ENCODE measurements around the gene MORC4. TPM values are rescaled to one million over a fixed set of nuclear protein-coding genes. Genes with fewer than 3 reads are reported as not detected.

MORC4 gene
- total RNA-seq, 1 experiment from 2014 or later = 24.8 TPM

GRCh38 chrX:106931831-106932491, 68.1 kb downstream of the MORC4 start:
- H3K36me3 ChIP-seq (ENCODE audit: low read depth, low read length) = no peaks in the 10 kb centered on the region; the same call in 1 of the 2 replicates
- no peak overlapping the region for H3K9ac ChIP-seq (ENCODE audit: low read length)
- no peak for DNase-seq
- ChIA-PET POLR2A (ENCODE audit: unreplicated experiment) (no interaction called here), CTCF (no interaction called here)
- H3K9me3 ChIP-seq (ENCODE audit: low read length) = no peaks in the 10 kb centered on the region
- no peak overlapping the region for H3K4me2 ChIP-seq (ENCODE audit: low read length)
- H3K27ac ChIP-seq (ENCODE audit: low read length) = no peak overlapping the region
- intact Hi-C loops (cut with micrococcal nuclease) = no loop called here
- H4K20me1 ChIP-seq (ENCODE audit: low read length) = no peaks in the 10 kb centered on the region
- H2AFZ ChIP-seq (ENCODE audit: low read length) = no peak overlapping the region
- BruUV-seq (replicated peaks) = no TSS peak
- no peak for TF ChIP-seq EZH2phosphoT487 (IDR thresholded peaks at IDR 0.05; ENCODE audit: borderline replicate concordance, low read length)
- TF ChIP-seq EZH2 (IDR thresholded peaks at IDR 0.05; ENCODE audit: low read length, unreplicated experiment) = no peak
- TF ChIP-seq, protein P1, sequence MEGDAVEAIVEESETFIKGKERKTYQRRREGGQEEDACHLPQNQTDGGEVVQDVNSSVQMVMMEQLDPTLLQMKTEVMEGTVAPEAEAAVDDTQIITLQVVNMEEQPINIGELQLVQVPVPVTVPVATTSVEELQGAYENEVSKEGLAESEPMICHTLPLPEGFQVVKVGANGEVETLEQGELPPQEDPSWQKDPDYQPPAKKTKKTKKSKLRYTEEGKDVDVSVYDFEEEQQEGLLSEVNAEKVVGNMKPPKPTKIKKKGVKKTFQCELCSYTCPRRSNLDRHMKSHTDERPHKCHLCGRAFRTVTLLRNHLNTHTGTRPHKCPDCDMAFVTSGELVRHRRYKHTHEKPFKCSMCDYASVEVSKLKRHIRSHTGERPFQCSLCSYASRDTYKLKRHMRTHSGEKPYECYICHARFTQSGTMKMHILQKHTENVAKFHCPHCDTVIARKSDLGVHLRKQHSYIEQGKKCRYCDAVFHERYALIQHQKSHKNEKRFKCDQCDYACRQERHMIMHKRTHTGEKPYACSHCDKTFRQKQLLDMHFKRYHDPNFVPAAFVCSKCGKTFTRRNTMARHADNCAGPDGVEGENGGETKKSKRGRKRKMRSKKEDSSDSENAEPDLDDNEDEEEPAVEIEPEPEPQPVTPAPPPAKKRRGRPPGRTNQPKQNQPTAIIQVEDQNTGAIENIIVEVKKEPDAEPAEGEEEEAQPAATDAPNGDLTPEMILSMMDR (conservative IDR thresholded peaks at IDR 0.05; ENCODE audit: low read depth, low read length) = no peak
- no peaks in the 10 kb centered on the region for H3F3A ChIP-seq (ENCODE audit: low read length, unreplicated experiment)
- no peak overlapping the region for H3K4me3 ChIP-seq (ENCODE audit: low read length)
- ATAC-seq = no peak; the same call in 1 of the 2 replicates
- no peaks in the 10 kb centered on the region for H3K79me2 ChIP-seq (ENCODE audit: low read length)
- peaks cover 9% of the 10 kb centered on the region for H3K4me1 ChIP-seq (ENCODE audit: insufficient read depth, low read length)
- no peaks in the 10 kb centered on the region for H3K9me2 ChIP-seq (replicated peaks; ENCODE audit: low read length)
- H3K27me3 ChIP-seq (ENCODE audit: low read length) = no peaks in the 10 kb centered on the region

DNA sequence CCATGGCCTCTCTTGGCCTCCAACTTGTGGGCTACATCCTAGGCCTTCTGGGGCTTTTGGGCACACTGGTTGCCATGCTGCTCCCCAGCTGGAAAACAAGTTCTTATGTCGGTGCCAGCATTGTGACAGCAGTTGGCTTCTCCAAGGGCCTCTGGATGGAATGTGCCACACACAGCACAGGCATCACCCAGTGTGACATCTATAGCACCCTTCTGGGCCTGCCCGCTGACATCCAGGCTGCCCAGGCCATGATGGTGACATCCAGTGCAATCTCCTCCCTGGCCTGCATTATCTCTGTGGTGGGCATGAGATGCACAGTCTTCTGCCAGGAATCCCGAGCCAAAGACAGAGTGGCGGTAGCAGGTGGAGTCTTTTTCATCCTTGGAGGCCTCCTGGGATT, 71.8 kb downstream of the MORC4 start:
- no TSS peak for BruUV-seq (replicated peaks)
- no peak overlapping the region for H3K4me2 ChIP-seq (ENCODE audit: low read length)
- CTCF ChIA-PET = no interaction called here

DNA sequence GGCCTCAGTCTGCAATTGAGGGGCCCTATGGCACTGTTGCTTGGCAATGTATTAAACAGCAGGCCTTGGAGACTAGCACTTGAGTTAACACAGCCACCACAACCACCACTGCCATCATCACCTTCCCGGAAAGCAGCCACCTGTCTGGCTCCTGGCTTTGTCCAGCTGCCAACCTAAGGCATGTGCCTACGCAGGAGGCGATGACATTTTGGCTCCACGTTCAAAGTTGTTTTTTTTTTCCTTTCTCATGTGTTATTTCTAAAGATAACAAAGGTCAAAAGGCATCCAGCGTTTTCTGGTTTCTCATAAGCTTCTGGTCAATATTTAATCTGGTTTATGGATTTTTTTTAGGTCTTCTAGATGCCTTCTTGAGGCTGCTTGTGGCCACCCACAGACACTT, 72.3 kb downstream of the MORC4 start:
- Histone ChIP-seq H2AFZ (ENCODE audit: low read length) (no peak overlapping the region), H3K4me2 (ENCODE audit: low read length) (no peak overlapping the region), H3K36me3 (ENCODE audit: low read depth, low read length) (no peaks in the 10 kb centered on the region), H3K9me2 (replicated peaks; ENCODE audit: low read length) (no peaks in the 10 kb centered on the region), H3K27ac (ENCODE audit: low read length) (no peak overlapping the region), H4K20me1 (ENCODE audit: low read length) (no peaks in the 10 kb centered on the region), H3K79me2 (ENCODE audit: low read length) (no peaks in the 10 kb centered on the region), H3F3A (ENCODE audit: low read length, unreplicated experiment) (no peaks in the 10 kb centered on the region), H3K4me1 (ENCODE audit: insufficient read depth, low read length) (peaks cover 6% of the 10 kb centered on the region), H3K9ac (ENCODE audit: low read length) (no peak overlapping the region), H3K4me3 (ENCODE audit: low read length) (no peak overlapping the region), H3K9me3 (ENCODE audit: low read length) (no peaks in the 10 kb centered on the region), H3K27me3 (ENCODE audit: low read length) (no peaks in the 10 kb centered on the region)
- ChIA-PET POLR2A (ENCODE audit: unreplicated experiment) (no interaction called here), CTCF (no interaction called here)
- ATAC-seq (no peak), DNase-seq (no peak)
- intact Hi-C loops (cut with micrococcal nuclease) = no loop called here
- TF ChIP-seq EZH2 (IDR thresholded peaks at IDR 0.05; ENCODE audit: low read length, unreplicated experiment) (no peak), EZH2phosphoT487 (IDR thresholded peaks at IDR 0.05; ENCODE audit: borderline replicate concordance, low read length) (no peak)
- TF ChIP-seq, protein P1 (conservative IDR thresholded peaks at IDR 0.05; ENCODE audit: low read depth, low read length) = no peak
- BruUV-seq (replicated peaks) = no TSS peak

More for the DNA sequence above, 71.8 kb downstream of the MORC4 start:
- Histone ChIP-seq H2AFZ (ENCODE audit: low read length) (no peak overlapping the region), H3K27me3 (ENCODE audit: low read length) (no peaks in the 10 kb centered on the region), H3F3A (ENCODE audit: low read length, unreplicated experiment) (no peaks in the 10 kb centered on the region), H3K9me3 (ENCODE audit: low read length) (no peaks in the 10 kb centered on the region), H3K9ac (ENCODE audit: low read length) (no peak overlapping the region), H3K4me1 (ENCODE audit: insufficient read depth, low read length) (peaks cover 9% of the 10 kb centered on the region), H3K27ac (ENCODE audit: low read length) (no peak overlapping the region), H3K36me3 (ENCODE audit: low read depth, low read length) (no peaks in the 10 kb centered on the region), H3K4me3 (ENCODE audit: low read length) (no peak overlapping the region), H4K20me1 (ENCODE audit: low read length) (no peaks in the 10 kb centered on the region), H3K79me2 (ENCODE audit: low read length) (no peaks in the 10 kb centered on the region), H3K9me2 (replicated peaks; ENCODE audit: low read length) (no peaks in the 10 kb centered on the region)
- no peak for TF ChIP-seq EZH2 (IDR thresholded peaks at IDR 0.05; ENCODE audit: low read length, unreplicated experiment)
- intact Hi-C loops (cut with micrococcal nuclease) = no loop called here
- POLR2A ChIA-PET (ENCODE audit: unreplicated experiment) = no interaction called here
- no peak for ATAC-seq
- no peak for DNase-seq
